Ovary (tissue), 3 donors: ENCODE results near the gene BBLN.

Experiments used
- EP300 ChIP-seq: sonication (generic); formaldehyde crosslinking; IDR thresholded peaks from one replicate; pipeline ENCODE4 v1.6.1; 2017; ENCODE audit warnings: antibody characterized with exemption
- POLR2A ChIP-seq: fragments of 450-650 bp; IDR thresholded peaks from one replicate; pipeline ENCODE4 v1.6.1; 2017; ENCODE audit warnings: antibody characterized with exemption, mild to moderate bottlenecking, moderate library complexity
- TF ChIP-seq, protein P1 (sequence below), 3 donors: fragments of 450-650 bp in 2 of 3; fragments of 200-600 bp in 1 of 3; IDR thresholded peaks; one replicate each; pipeline versions ENCODE4 v1.5.1 to v1.8.0; 2016 to 2022; ENCODE audit warnings: antibody characterized with exemption in 3 of 3, mild to moderate bottlenecking in 1 of 3
- donor health status: DM: no; HTN: no; CAD: no.

DNA sequence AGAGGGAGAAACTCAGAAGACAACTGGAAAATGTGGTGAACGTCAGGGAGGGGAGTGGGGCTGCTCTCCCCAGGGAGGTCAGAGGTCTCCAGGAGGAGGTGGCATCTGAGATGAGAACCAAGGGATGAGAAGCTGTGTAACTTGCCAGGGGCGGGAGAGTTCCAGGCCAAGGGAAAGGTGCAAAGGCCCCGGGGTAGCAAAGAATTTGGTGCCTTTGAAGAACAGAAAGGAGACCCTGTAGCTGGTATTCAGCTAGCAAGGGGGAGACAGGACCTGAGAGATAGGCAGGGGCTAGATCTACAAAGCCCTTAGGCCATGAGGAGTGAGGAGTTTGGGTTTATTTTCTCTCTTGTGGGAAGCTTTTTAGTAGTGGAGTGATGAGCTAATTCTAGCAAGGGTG lies 46.4 kb downstream of the BBLN start:
- TF ChIP-seq, protein P1, sequence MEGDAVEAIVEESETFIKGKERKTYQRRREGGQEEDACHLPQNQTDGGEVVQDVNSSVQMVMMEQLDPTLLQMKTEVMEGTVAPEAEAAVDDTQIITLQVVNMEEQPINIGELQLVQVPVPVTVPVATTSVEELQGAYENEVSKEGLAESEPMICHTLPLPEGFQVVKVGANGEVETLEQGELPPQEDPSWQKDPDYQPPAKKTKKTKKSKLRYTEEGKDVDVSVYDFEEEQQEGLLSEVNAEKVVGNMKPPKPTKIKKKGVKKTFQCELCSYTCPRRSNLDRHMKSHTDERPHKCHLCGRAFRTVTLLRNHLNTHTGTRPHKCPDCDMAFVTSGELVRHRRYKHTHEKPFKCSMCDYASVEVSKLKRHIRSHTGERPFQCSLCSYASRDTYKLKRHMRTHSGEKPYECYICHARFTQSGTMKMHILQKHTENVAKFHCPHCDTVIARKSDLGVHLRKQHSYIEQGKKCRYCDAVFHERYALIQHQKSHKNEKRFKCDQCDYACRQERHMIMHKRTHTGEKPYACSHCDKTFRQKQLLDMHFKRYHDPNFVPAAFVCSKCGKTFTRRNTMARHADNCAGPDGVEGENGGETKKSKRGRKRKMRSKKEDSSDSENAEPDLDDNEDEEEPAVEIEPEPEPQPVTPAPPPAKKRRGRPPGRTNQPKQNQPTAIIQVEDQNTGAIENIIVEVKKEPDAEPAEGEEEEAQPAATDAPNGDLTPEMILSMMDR (IDR thresholded peaks at IDR 0.05) = no peak
- no peak for TF ChIP-seq EP300
- TF ChIP-seq POLR2A = no peak
